ENCODE data around the gene MKX.

MKX gene

GRCh38 chr10:27745732-27746396 lies at the start of gene MKX:
MKX (minus strand) TSS chr10:27745819; CDS start chr10:27743415, 2,404 bp downstream.
- Histone ChIP-seq H3K4me3 (peak within 1 kb of the TSS; percentile 2 to 54 (median 46)), H3K27ac (peak within 1 kb of the TSS in 2 of 21 experiments; percentile 4 to 81)

- Histone ChIP-seq H3K27ac (no peak overlapping the region), H3K4me3 (no peak overlapping the region)
Measured at GRCh38 chr10:27794157-27794556, 48.5 kb upstream of the MKX start.

- H3K4me3 ChIP-seq, result no peak overlapping the region
- no peak overlapping the region for H3K27ac ChIP-seq
Measured at GRCh38 chr10:27792216-27792615, 46.6 kb upstream of the MKX start.

GRCh38 chr10:27784272-27784671 lies 38.7 kb upstream of the MKX start:
- H3K27ac ChIP-seq, result no peak overlapping the region
- H3K4me3 ChIP-seq, result no peak overlapping the region

GRCh38 chr10:27783660-27784059 lies 38.0 kb upstream of the MKX start:
- Histone ChIP-seq H3K4me3 (no peak overlapping the region), H3K27ac (no peak overlapping the region)

- H3K27ac ChIP-seq, result no peak overlapping the region
Measured at GRCh38 chr10:27779462-27780015, 33.9 kb upstream of the MKX start.

GRCh38 chr10:27774831-27775230 lies 29.2 kb upstream of the MKX start:
- no peak overlapping the region for H3K4me3 ChIP-seq
- H3K27ac ChIP-seq, result no peak overlapping the region

More at GRCh38 chr10:27779462-27780015, 33.9 kb upstream of the MKX start:
- no peak overlapping the region for H3K4me3 ChIP-seq

GRCh38 chr10:27771231-27771630 lies 25.6 kb upstream of the MKX start:
- Histone ChIP-seq H3K27ac (no peak overlapping the region), H3K4me3 (no peak overlapping the region)

GRCh38 chr10:27770181-27770580 lies 24.6 kb upstream of the MKX start:
- Histone ChIP-seq H3K4me3 (no peak overlapping the region), H3K27ac (no peak overlapping the region)

- Histone ChIP-seq H3K4me3 (no peak overlapping the region), H3K27ac (no peak overlapping the region)
Measured at GRCh38 chr10:27760867-27761266, 15.2 kb upstream of the MKX start.

- Histone ChIP-seq H3K4me3 (no peak overlapping the region), H3K27ac (no peak overlapping the region)
Measured at GRCh38 chr10:27759483-27760272, 14.1 kb upstream of the MKX start.

GRCh38 chr10:27752673-27753237 lies 7.1 kb upstream of the MKX start:
- H3K4me3 ChIP-seq, result no peak overlapping the region
- H3K27ac ChIP-seq, result no peak overlapping the region

GRCh38 chr10:27748601-27749000 lies 3.0 kb upstream of the MKX start:
- H3K4me3 ChIP-seq, result no peak overlapping the region
- H3K27ac ChIP-seq, result no peak overlapping the region

GRCh38 chr10:27747096-27747451 lies 1.5 kb upstream of the MKX start:
- Histone ChIP-seq H3K4me3 (no peak overlapping the region), H3K27ac (no peak overlapping the region)

- peak overlapping the region in 1 of 21 experiments; percentile 8 for H3K27ac ChIP-seq
- peak overlapping the region in 2 of 7 experiments; percentile 12 to 31 for H3K4me3 ChIP-seq
Measured at GRCh38 chr10:27746397-27747095, 927 bp upstream of the MKX start.

GRCh38 chr10:27744802-27745731 lies 552 bp downstream of the MKX start:
- Histone ChIP-seq H3K4me3 (peak overlapping the region in 6 of 7 experiments; percentile 12 to 54 (median 46)), H3K27ac (peak overlapping the region in 2 of 21 experiments; percentile 4 to 81)

- peak overlapping the region in 6 of 21 experiments; percentile 14 to 82 (median 79) for H3K27ac ChIP-seq
- H3K4me3 ChIP-seq, result peak overlapping the region; percentile 40 to 54 (median 47)
Measured at GRCh38 chr10:27743877-27744801, 1.5 kb downstream of the MKX start.
